OCI-LY3 (cell line): ENCODE data around the gene TRAF3.

Experiments used
- H2AFZ ChIP-seq: fragments of 200-600, 300-600 bp; shearing (Covaris generic); 2 replicates; pipeline ENCODE4 v1.6.0; 2014; ENCODE audit warnings: antibody characterized with exemption, low read depth, low read length
- H3K27ac ChIP-seq: fragments of 200-600, 300-600 bp; sonication (generic); 2 replicates; pipeline ENCODE4 v1.5.1; 2014; ENCODE audit warnings: mild to moderate bottlenecking, low read length, moderate library complexity, mixed read lengths
- H3K27me3 ChIP-seq: fragments of 200-600, 300-600 bp; sonication (generic); 2 replicates; pipeline ENCODE4 v1.6.1; 2014; ENCODE audit warnings: low read depth, low read length, mixed read lengths
- H3K36me3 ChIP-seq: fragments of 200-600, 300-600 bp; sonication (generic); replicated peaks from 2 replicates; pipeline ENCODE3; 2014; ENCODE audit warnings: low read depth, low read length, mixed read lengths
- H3K4me1 ChIP-seq: fragments of 300-600, 200-600 bp; sonication (generic); 2 replicates; pipeline ENCODE4 v1.6.1; 2014; ENCODE audit warnings: low read length, mixed read lengths
- H3K4me2 ChIP-seq: fragments of 200-600, 300-600 bp; sonication (generic); 2 replicates; pipeline ENCODE4 v1.6.1; 2014; ENCODE audit warnings: low read length, mixed read lengths
- H3K4me3 ChIP-seq: fragments of 300-600, 200-600 bp; sonication (generic); 2 replicates; pipeline ENCODE4 v1.5.1; 2014; ENCODE audit warnings: antibody characterized with exemption, mild to moderate bottlenecking, low read length, moderate library complexity
- H3K79me2 ChIP-seq: fragments of 300-600, 200-600 bp; shearing (Covaris generic); 2 replicates; pipeline ENCODE4 v1.6.1; 2014; ENCODE audit warnings: mild to moderate bottlenecking, low read length, mixed read lengths
- H3K9ac ChIP-seq: fragments of 300-600, 200-600 bp; shearing (Covaris generic); 2 replicates; pipeline ENCODE4 v1.6.0; 2014; ENCODE audit warnings: mild to moderate bottlenecking, low read length, moderate library complexity
- H3K9me3 ChIP-seq: fragments of 200-600, 300-600 bp; shearing (Covaris generic); 2 replicates; pipeline ENCODE4 v1.6.1; 2014; ENCODE audit warnings: low read length, mixed read lengths; ENCODE audit not compliant: insufficient read depth
- H4K20me1 ChIP-seq: fragments of 200-600, 300-600 bp; sonication (generic); 2 replicates; pipeline ENCODE4 v1.6.1; 2016; ENCODE audit warnings: low read length, mixed read lengths; ENCODE audit not compliant: insufficient read depth
- CTCF ChIP-seq: fragments of 200-600, 300-600 bp; sonication (generic); IDR thresholded peaks from 2 replicates; pipeline ENCODE4 v1.5.1; 2014; ENCODE audit warnings: antibody characterized with exemption, low read length, low read depth
- EZH2phosphoT487 ChIP-seq: fragments of 200-600 bp; shearing (Covaris generic); IDR thresholded peaks from 2 replicates; pipeline ENCODE4 v1.6.1; 2018; ENCODE audit warnings: antibody characterized with exemption, mixed run types, low read depth

The TRAF3 gene

GRCh38 chr14:102807013-102807406 is 29.8 kb downstream of the TRAF3 start:
- Histone ChIP-seq H4K20me1 (peaks cover 99% of the 10 kb centered on the region), H2AFZ (no peak overlapping the region), H3K9me3 (no peaks in the 10 kb centered on the region), H3K4me3 (peak overlapping the region; percentile 12; the same call in 1 of the 2 replicates), H3K4me1 (peaks cover 48% of the 10 kb centered on the region), H3K27ac (peak overlapping the region; percentile 47), H3K9ac (no peak overlapping the region), H3K4me2 (peak overlapping the region; percentile 51), H3K79me2 (peaks cover 100% of the 10 kb centered on the region), H3K36me3 (peaks cover 60% of the 10 kb centered on the region), H3K27me3 (no peaks in the 10 kb centered on the region)
- no peak for TF ChIP-seq EZH2phosphoT487
- TF ChIP-seq CTCF, result no peak

- Histone ChIP-seq H3K4me2 (no peak overlapping the region), H2AFZ (no peak overlapping the region), H3K4me3 (no peak overlapping the region), H3K9me3 (no peaks in the 10 kb centered on the region), H3K36me3 (peaks cover 58% of the 10 kb centered on the region), H3K9ac (no peak overlapping the region), H3K4me1 (peaks cover 45% of the 10 kb centered on the region), H3K79me2 (peaks cover 100% of the 10 kb centered on the region), H3K27ac (no peak overlapping the region), H3K27me3 (no peaks in the 10 kb centered on the region), H4K20me1 (peaks cover 98% of the 10 kb centered on the region)
- TF ChIP-seq CTCF (no peak), EZH2phosphoT487 (no peak)
Measured at GRCh38 chr14:102809870-102810269, 32.6 kb downstream of the TRAF3 start.

GRCh38 chr14:102810523-102810922 is 33.3 kb downstream of the TRAF3 start:
- no peak overlapping the region for H3K4me2 ChIP-seq
- no peak for TF ChIP-seq CTCF
- TF ChIP-seq EZH2phosphoT487, result no peak

GRCh38 chr14:102811254-102811963 is 34.2 kb downstream of the TRAF3 start:
- Histone ChIP-seq H3K4me3 (no peak overlapping the region), H3K4me2 (no peak overlapping the region), H4K20me1 (peaks cover 98% of the 10 kb centered on the region), H2AFZ (no peak overlapping the region), H3K9me3 (no peaks in the 10 kb centered on the region), H3K36me3 (peaks cover 57% of the 10 kb centered on the region), H3K79me2 (peaks cover 100% of the 10 kb centered on the region), H3K9ac (no peak overlapping the region), H3K27ac (no peak overlapping the region), H3K27me3 (no peaks in the 10 kb centered on the region), H3K4me1 (peaks cover 31% of the 10 kb centered on the region)
- TF ChIP-seq CTCF (no peak), EZH2phosphoT487 (no peak)

More at GRCh38 chr14:102810523-102810922, 33.3 kb downstream of the TRAF3 start:
- peaks cover 100% of the 10 kb centered on the region for H3K79me2 ChIP-seq
- peaks cover 98% of the 10 kb centered on the region for H4K20me1 ChIP-seq
- H3K36me3 ChIP-seq, result peaks cover 57% of the 10 kb centered on the region
- H2AFZ ChIP-seq, result no peak overlapping the region
- no peaks in the 10 kb centered on the region for H3K27me3 ChIP-seq
- H3K27ac ChIP-seq, result no peak overlapping the region
- no peak overlapping the region for H3K9ac ChIP-seq
- H3K4me3 ChIP-seq, result no peak overlapping the region
- H3K9me3 ChIP-seq, result no peaks in the 10 kb centered on the region
- peaks cover 38% of the 10 kb centered on the region for H3K4me1 ChIP-seq
